Activated CD8-positive, alpha-beta T cell treated with anti-CD3 and anti-CD28 coated beads for 36 hours (primary cell): ENCODE data around the gene ASB7. TPM values are rescaled to one million over a fixed set of nuclear protein-coding genes. Genes with fewer than 3 reads are reported as not detected.

Experiments used
- ATAC-seq: fragments of 200-7000 bp; cut with Tn5 transposase; one replicate; pipeline ENCODE4 v1.10.0; 2021; ENCODE audit warnings: mild to moderate bottlenecking, moderate library complexity
- CTCF ChIA-PET: fragments of 350-600 bp; sonication (Branson Sonifier 250); formaldehyde crosslinking; loops from one replicate; lab custom pipeline; 2021; ENCODE audit warnings: antibody characterized with exemption; lab: Charles Lee
- POLR2A ChIA-PET: fragments of 350-600 bp; sonication (Branson Sonifier 250); formaldehyde crosslinking; loops from one replicate; lab custom pipeline; 2021; ENCODE audit warnings: antibody characterized with exemption; lab: Charles Lee
- DNase-seq: peaks from one replicate; pipeline ENCODE4 v3.0.0-alpha.2; 2020
- H3K27ac Mint-ChIP-seq: one replicate; pipeline ENCODE4 v1.8.0; 2021; ENCODE audit warnings: mild to moderate bottlenecking, mixed read lengths
- H3K27me3 Mint-ChIP-seq: one replicate; pipeline ENCODE4 v1.8.0; 2021; ENCODE audit warnings: mixed read lengths
- H3K36me3 Mint-ChIP-seq: one replicate; pipeline ENCODE4 v1.8.0; 2021; ENCODE audit warnings: low read depth, mixed read lengths
- H3K4me1 Mint-ChIP-seq: one replicate; pipeline ENCODE4 v1.8.0; 2021; ENCODE audit warnings: low read depth, mixed read lengths
- H3K4me3 Mint-ChIP-seq: one replicate; pipeline ENCODE4 v1.8.0; 2021; ENCODE audit warnings: mild to moderate bottlenecking, moderate library complexity, mixed read lengths
- H3K9me3 Mint-ChIP-seq: one replicate; pipeline ENCODE4 v1.8.0; 2021; ENCODE audit warnings: mixed read lengths
- intact Hi-C: fragments of 100-400 bp; cut with micrococcal nuclease; formaldehyde crosslinking; loops from one replicate; pipeline ENCODE4 v1.10.0; 2022
- total RNA-seq, 2 experiments: library from RNA; stranded (reverse); gene quantifications; one replicate each; pipeline ENCODE4 v1.2.3, GENCODE V29; 2021
- TF ChIP-seq, protein P1 (sequence below): fragments of 200-600 bp; IDR thresholded peaks from one replicate; pipeline ENCODE4 v1.8.0; 2022; ENCODE audit warnings: antibody characterized with exemption, mild to moderate bottlenecking

ASB7 gene
- total RNA-seq, 2 experiments from 2014 or later: 15.7 to 18.4 TPM

DNA sequence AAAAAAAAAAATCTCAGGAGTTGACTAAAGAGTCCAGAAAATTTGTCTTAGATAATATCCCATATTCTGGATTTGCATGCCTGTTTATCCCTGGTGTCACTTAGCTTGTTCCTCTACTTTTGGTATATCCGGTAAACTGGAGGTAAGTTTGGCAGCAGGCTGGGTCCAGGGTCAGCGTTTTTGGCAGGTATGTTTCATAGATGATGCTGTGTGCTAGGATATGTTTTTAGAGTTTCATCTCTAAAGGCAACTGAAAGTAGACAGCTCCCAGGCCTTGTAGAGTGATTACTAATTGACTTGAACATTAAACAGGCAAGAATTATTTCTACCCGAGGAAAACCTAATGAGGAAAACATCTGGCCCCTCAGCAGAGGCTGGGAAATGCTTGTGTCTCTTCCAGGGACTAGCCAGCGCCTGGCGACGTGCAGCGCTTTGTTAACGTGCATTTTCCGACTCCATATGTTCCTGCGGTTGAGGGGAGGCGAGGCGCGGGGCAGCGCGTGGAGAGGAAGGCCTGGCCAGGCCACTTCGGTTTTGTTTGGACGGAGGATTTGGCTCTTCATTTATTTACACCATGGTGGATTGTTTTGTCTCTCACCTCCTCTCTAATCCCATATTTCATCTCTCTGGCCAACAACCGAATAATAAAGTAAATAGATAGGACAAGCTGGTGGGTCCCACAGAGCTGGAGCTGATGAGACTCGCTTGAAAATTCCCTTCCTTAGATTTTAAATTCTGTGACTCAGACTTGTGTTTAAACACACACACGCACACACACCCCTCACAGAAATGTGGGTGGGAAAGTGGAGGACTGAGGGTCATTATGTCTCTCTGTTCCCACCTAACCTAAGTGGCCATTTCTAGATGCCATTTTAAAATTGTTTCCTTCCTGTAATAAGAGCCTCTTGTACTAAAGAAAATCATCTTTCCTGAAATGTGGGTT lies 65.3 kb downstream of the ASB7 start:
- intact Hi-C loops: no loop called here
- H3K36me3 Mint-ChIP-seq: no peaks in the 10 kb centered on the region
- CTCF ChIA-PET: no interaction called here

DNA sequence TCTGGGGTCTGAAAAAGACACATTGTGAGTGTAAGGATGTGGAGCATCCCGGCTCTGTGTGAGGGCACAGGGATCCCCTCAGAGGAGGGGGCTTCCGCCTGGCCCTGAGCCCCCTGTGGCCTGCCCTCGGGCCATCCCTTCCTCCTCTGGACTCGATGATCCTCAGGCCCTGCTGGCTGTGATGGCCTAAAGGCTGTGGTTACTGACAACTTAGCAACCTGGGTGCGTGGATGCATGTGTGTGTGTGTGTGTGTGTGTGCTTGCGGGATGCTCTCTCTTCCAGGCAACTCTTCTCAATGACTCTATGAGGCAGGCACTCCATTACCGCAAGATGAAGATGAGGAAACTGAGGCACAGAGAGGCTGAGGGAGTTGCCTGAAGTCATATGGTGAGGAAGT lies 66.0 kb downstream of the ASB7 start:
- Mint-ChIP-seq H3K27me3 (peaks cover 5% of the 10 kb centered on the region), H3K36me3 (no peaks in the 10 kb centered on the region), H3K4me1 (peaks cover 4% of the 10 kb centered on the region), H3K9me3 (no peaks in the 10 kb centered on the region), H3K27ac (no peak overlapping the region), H3K4me3 (no peak overlapping the region)
- intact Hi-C loops: no loop called here
- ChIA-PET CTCF (no interaction called here), POLR2A (no interaction called here)
- TF ChIP-seq, protein P1, sequence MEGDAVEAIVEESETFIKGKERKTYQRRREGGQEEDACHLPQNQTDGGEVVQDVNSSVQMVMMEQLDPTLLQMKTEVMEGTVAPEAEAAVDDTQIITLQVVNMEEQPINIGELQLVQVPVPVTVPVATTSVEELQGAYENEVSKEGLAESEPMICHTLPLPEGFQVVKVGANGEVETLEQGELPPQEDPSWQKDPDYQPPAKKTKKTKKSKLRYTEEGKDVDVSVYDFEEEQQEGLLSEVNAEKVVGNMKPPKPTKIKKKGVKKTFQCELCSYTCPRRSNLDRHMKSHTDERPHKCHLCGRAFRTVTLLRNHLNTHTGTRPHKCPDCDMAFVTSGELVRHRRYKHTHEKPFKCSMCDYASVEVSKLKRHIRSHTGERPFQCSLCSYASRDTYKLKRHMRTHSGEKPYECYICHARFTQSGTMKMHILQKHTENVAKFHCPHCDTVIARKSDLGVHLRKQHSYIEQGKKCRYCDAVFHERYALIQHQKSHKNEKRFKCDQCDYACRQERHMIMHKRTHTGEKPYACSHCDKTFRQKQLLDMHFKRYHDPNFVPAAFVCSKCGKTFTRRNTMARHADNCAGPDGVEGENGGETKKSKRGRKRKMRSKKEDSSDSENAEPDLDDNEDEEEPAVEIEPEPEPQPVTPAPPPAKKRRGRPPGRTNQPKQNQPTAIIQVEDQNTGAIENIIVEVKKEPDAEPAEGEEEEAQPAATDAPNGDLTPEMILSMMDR: no peak
- DNase-seq (no peak), ATAC-seq (no peak)

More for the DNA sequence above, 65.3 kb downstream of the ASB7 start:
- TF ChIP-seq, protein P1: no peak
- H3K4me1 Mint-ChIP-seq: peaks cover 4% of the 10 kb centered on the region
- DNase-seq (no peak), ATAC-seq (no peak)
- POLR2A ChIA-PET: interaction anchor here (1.3 kb wide), 1 partner anchor 9 kb away, joined by 3 read pairs; no protein-coding TSS in a partner anchor
- H3K27ac Mint-ChIP-seq: no peak overlapping the region
- no peak overlapping the region for H3K4me3 Mint-ChIP-seq
- peaks cover 5% of the 10 kb centered on the region for H3K27me3 Mint-ChIP-seq
- no peaks in the 10 kb centered on the region for H3K9me3 Mint-ChIP-seq

DNA sequence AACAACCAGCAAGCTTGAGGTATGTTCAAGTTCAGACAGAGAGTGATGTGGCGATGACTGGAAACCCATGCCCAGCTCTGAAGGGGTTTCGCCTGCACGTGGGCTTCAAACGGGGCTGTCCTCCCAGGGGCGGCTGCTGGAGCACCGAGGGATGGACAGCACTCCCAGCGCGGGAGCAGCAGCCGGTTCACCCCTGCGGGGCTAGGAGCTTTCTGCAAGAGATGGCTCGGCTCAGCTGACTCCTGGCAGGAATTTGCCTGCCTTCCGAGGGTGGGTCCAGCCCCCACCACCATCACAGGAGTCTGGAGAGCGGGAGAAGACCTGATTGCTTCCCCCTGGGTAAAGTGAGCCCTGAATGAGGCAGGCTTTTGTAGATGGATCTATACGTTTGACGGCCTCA lies 66.9 kb downstream of the ASB7 start:
- no peak for ATAC-seq
- CTCF ChIA-PET: no interaction called here
- intact Hi-C loops: no loop called here

DNA sequence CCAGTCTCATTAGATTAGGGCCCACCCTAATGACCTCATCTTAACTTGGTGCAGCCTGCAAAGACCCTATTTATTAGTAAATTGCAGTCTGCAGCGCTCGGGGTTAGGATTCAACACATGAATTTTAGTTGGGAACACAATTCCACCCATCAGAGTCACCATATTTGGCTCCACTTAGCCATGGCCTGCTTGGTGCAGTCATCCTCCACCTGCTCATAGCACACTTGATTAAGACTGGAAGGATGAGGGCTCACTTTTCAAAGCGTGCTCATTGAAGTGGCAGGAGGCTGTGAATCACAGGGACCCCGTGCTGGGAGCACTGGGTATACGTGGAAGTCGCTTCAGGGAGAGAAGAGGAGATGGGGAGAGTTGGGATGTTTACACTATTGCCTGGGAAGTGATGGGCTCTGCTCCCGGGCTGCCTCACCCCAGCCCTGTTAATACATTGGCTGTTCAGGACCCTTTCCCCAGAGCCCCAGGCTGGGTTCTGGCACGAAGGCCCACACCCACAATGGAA lies 68.2 kb downstream of the ASB7 start:
- Mint-ChIP-seq H3K27me3 (peaks cover 5% of the 10 kb centered on the region), H3K4me3 (no peak overlapping the region), H3K27ac (no peak overlapping the region), H3K4me1 (peaks cover 4% of the 10 kb centered on the region), H3K9me3 (no peaks in the 10 kb centered on the region), H3K36me3 (no peaks in the 10 kb centered on the region)
- intact Hi-C loops: no loop called here
- ChIA-PET CTCF (no interaction called here), POLR2A (no interaction called here)
- TF ChIP-seq, protein P1: no peak
- DNase-seq (no peak), ATAC-seq (no peak)

More for the DNA sequence above, 66.9 kb downstream of the ASB7 start:
- H3K36me3 Mint-ChIP-seq: no peaks in the 10 kb centered on the region
- H3K9me3 Mint-ChIP-seq: no peaks in the 10 kb centered on the region
- POLR2A ChIA-PET: interaction anchor here (0.6 kb wide), 1 partner anchor 327 kb away, joined by 3 read pairs; no protein-coding TSS in a partner anchor
- no peak for DNase-seq
- no peak overlapping the region for H3K4me3 Mint-ChIP-seq
- H3K27me3 Mint-ChIP-seq: peaks cover 5% of the 10 kb centered on the region
- H3K27ac Mint-ChIP-seq: no peak overlapping the region
- H3K4me1 Mint-ChIP-seq: peaks cover 4% of the 10 kb centered on the region
- TF ChIP-seq, protein P1: no peak
